GM18498 (cell line): ENCODE measurements around the gene EPN2.

Experiments used
- ATAC-seq: cut with Tn5 transposase; IDR thresholded peaks from one replicate; pipeline ENCODE4 v1.9.1; 2021; ENCODE audit warnings: mild to moderate bottlenecking, moderate library complexity; ENCODE audit not compliant: unreplicated experiment

EPN2 gene

GRCh38 chr17:19361326-19361725 lies 124.2 kb downstream of the EPN2 start:
- no peak for ATAC-seq

DNA sequence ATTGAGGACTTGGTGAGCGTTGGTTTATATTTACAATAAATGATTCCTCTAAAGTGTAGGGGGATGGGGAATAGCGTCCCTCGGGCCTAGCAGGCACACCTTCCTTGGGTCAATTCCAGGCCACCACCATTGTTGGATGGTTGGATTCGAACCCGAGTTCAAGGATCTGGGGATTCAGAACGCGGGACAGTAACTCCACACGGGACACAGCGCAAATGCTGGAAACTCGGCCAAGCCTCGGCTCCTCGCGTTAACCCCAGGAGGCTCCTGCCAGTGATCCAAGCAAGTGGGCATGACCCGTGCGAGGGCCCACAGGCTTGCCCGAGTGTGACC lies 124.7 kb downstream of the EPN2 start:
- no peak for ATAC-seq

DNA sequence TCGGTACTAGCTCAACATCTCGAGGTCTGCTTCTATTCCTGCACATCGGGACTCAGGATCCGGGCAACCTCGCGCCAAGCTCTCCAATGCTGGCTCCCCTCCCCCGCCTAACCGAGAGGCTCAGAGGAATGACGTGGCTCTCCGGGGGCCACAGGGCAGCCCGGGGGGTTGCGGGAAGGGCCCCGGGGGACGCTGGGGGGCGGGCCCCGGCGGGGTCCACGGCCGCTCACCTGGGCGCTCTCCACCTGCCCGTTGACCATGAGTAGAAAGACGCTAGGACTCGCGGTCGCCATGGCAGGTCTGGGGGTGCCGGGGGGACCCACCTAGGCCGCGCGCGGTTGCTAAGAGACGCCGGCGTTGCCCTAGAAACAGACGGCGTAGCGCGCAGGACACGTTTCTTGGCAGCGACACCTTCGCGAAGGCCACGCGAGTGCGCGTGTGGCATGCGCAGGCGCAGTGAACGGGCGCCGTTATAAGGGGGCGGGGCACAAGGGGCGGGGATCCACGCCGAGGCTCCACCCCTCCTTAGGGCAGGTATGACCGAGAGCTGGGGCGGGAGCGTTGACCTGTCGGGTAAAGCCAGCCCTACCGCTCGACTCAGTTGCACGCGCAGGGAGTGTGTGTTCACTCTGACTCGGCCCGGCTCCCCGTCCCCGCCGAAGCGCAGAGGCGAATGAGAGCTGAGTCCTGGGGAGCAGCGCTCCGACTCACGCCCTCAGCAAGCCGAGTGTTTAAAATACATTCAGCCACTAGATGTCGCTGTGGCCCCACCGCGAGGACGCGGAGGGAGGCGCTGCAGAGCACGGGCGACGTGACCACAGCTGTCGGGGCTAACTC lies 125.3 kb downstream of the EPN2 start, which contains the start of gene B9D1:
TSS of gene B9D1 (minus strand) at position 447 of the 837 bp plus-strand sequence. CDS start at position 293, 154 bp downstream.
- peak; percentile 81 for ATAC-seq

- ATAC-seq, result no peak
Observed at GRCh38 chr17:19363114-19363438, 125.9 kb downstream of the EPN2 start.

DNA sequence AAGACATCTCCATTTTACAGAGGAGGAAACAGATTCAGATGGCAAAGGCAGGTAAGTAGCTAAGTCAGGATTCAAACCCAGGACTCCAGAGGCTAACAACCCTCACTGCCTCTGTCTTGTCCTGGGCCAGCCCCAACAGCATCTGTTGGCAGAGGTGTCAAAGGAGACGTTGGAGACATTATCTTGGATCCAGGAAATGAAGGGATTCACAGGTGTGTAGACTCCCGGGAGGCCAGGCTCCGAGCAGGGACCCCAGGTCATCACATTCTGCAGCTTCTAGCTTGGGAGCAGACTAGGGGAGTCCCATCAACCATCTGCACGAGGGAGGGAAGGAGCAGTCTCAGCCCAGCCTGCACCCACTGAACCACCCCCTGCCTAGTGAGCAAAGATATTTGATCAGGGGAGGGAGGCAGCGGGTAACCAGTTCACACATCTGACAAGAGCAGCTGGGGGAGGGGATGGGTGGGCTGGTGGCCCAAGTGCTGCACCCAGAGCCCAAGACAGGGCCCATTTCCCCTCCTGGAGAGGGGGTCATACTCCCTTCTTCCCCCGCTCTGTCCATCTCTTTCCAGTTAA lies 126.4 kb downstream of the EPN2 start:
- ATAC-seq, result no peak

DNA sequence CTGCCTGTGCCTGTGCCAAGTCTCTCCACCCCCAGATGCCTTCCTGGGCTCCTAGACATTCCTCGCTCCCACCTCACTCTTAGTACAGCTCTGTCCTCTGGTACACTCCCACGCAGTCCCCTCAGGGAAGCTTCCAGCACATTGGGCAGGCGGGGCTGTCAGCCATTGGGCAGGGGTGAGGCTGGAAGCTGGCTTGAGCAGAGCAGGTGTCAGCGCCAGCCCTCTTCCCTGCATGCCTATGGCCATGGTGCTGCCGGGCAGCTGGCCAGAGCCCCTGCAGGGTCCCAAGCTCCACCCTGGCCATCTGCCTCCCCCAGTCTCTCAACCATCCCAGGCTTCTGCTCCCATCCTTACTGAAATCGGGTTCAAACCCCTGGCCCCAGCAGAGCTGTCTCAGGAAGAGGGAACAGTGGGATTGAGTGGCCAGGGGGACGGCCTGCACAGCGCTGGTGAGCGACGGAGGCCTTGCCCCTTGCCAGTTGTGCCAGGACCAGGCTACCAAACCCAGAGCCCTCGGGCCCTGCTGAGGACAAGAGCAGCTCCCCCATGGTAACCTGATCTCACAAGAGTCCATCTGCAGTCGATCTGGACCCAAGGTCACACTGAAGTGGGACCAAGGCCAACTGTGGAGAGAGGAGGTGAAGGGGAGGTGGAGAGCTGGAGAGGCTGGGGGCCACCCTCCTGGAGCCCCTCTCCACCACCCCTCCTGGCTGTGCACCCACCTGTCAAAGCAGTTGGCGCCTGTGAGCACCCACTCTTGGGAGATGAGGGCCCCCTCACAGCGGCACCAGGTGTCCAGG lies 127.7 kb downstream of the EPN2 start:
- no peak for ATAC-seq

DNA sequence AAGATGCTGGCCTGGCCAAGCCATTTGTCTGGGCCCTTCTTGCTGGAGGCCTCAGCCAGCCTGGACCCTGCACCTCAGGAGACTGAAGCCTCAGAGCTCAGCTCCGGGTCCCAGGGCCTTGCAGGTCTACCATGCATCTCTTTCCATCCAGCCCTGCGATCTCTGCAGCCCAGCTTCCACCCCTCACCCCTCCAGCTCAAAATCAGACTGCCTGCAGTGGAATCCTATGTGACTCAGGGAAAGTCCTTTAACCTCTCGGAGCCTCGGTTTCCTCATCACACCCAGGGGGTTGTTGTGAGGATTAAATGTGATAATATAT lies 128.3 kb downstream of the EPN2 start:
- ATAC-seq, result no peak

- ATAC-seq, result no peak
Observed at GRCh38 chr17:19365833-19366636, 128.9 kb downstream of the EPN2 start.

GRCh38 chr17:19366637-19366972 lies 129.4 kb downstream of the EPN2 start:
- no peak for ATAC-seq

- no peak for ATAC-seq
Observed at GRCh38 chr17:19368229-19368628, 131.1 kb downstream of the EPN2 start.

DNA sequence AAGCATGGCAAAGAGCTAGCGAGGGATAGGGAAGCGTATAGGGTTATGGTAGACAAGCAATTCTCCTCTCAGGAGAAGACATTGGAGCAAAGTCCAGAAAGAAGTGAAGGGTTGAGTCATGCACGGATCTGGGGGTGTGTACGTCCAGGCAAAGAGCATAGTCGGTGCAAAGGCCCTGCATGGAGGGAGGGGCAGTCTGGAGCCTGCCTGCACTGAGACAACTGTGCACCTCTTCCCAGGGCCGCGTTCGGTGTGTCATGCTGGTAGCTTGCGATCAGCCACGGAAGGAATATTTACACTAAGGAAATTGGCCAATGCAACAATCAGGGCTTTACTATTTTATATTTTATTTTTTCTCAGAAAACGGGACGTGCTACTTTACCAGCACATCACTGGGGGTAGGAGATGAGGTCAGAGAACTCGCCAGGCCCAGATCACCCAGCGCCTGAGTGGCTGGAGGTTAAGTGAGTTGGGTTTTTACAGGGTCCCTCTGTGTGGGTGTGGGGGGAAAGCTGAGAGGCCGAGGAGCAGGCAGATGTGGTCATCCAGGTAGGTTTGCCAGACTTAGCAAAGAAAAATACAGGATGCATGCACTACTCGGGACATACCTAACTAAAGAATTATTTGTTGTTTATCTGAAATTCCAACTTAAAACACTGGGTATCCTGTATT lies 132.1 kb downstream of the EPN2 start:
- ATAC-seq, result no peak

DNA sequence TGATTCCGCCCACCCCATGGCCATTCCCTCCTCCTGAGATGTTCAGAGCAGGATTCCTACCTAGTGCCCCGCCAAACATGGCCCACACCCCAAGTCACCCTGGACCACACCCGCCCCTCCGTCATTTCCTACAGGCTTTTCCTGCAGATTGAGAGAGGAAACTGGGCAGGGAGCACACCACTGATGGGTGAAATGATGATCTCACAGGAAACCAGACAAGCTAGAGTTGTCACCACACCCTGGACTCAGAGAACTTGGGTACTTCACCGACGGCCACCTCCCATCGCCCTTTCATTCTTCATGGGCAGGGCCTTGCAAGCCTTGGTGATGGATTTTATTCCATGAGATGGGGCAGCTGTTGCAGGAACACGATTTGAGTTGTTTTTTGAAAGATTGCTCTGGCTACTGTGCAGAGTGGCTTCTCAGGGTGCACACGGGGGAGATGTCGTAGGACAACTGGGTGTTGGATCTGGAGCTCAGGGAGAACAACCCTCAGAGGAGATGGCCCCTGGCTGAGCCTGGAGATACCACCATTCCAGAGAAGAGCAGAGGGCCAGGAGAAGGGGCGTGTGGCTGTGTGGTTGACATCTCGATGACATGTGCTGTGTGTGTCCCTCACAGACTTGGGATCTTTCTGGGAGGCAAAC lies 132.8 kb downstream of the EPN2 start:
- no peak for ATAC-seq

- ATAC-seq, result peak; percentile 57
Observed at GRCh38 chr17:19370493-19370960, 133.4 kb downstream of the EPN2 start.

DNA sequence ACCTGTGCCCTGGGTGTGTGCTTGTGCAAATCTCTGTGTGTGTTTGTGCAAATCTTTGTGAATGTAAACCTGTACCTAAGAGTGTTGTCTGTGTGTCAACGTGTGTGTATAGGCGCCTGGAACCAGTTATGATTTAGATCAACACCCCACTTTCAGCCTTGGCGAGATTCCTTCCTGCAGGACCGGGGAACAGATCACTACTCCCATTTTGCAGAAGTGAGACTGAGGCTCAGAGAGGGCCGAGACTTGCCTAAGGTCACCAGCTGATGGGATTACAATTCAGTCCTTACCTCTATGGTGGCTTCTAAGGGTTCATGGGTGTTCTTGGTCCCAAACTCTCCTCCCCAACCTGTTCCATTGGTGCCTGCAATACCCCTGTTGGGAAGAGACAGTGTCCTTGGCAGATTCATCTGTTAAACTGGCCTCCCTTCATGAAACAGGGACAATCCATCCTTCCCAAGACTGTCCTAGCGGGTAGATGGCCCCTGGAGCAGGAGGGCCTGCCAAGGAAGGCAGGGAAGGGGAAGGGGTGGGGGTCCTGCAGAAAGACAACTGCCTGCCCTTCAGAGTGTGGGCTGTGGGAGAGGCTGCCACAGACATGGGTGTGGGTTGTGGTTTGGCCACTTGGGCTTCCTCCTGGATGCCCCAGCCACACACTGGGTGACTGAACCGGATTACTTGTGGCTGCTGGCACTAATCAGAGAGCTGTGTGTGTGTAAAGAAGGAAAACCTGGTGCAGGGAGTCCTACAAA lies 134.3 kb downstream of the EPN2 start:
- ATAC-seq, result peak; percentile 9

- no peak for ATAC-seq
Observed at GRCh38 chr17:19372011-19372370, 134.8 kb downstream of the EPN2 start.

- ATAC-seq, result no peak
Observed at GRCh38 chr17:19372439-19372838, 135.3 kb downstream of the EPN2 start.

- ATAC-seq, result no peak
Observed at GRCh38 chr17:19372866-19373504, 135.8 kb downstream of the EPN2 start.

- ATAC-seq, result no peak
Observed at GRCh38 chr17:19374136-19374535, 137.0 kb downstream of the EPN2 start.

- no peak for ATAC-seq
Observed at GRCh38 chr17:19375732-19376131, 138.6 kb downstream of the EPN2 start.
